ENCODE data around the gene ETFA. TPM values are rescaled to one million over a fixed set of nuclear protein-coding genes. Genes with fewer than 3 reads are reported as not detected.

The ETFA gene
- total RNA-seq, 1 donor from 2014 or later: 117 TPM

DNA sequence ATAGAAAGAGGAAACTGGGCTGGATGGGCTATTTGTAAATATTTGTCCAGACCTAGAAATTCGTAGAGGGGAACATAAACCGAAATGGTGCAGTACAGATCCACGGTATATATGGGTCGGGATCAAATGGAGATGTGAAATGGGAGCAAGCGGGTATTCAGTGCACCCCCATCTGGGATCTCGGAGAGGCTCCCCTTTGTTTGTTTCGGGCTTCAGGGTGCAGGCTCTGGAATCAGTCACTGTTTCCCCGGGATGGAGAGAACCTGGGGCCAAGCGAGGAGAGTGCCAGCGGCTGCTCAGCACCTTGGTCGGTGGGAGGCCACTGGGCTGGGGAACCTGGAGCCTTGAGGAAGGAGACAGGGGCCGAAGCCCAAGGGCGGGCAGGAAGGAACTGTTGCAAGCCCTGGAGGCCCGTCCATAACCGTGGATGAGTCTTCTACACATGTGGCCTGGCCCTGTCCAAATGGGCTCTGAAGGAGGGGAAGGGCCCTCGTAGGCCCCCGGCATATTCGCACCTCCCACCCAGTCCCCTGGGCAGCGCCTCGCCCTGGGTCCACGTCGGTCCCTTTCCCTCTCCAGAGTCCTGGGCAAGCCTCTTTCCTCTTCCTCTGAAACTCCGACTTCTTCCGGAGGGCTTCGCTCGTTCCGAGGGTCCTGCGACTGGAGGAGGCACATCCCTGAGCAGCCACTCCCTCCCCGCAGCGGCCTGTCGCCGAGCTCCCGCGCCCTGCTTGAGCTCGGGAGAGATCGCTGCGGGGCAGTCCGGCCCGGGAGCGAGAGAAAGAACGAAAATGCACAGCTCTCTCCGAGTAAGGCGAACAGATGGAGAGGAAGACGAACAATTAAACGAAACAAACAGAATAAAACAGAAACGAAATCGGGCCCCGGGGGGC is 28.3 kb upstream of the ETFA start:
- no peak for DNase-seq (ENCODE audit: low spot score)
- Mint-ChIP-seq H3K9me3 (ENCODE audit: low read depth) (no peaks in the 10 kb centered on the region), H3K4me1 (ENCODE audit: low read depth) (peaks cover 48% of the 10 kb centered on the region), H3K36me3 (ENCODE audit: low read depth) (peaks cover 3% of the 10 kb centered on the region), H3K4me3 (ENCODE audit: unreplicated experiment) (peak overlapping the region; percentile 69), H3K27me3 (ENCODE audit: low read depth) (peaks cover 74% of the 10 kb centered on the region), H3K27ac (ENCODE audit: unreplicated experiment) (peak overlapping the region; percentile 27)
- TF ChIP-seq, protein P1, sequence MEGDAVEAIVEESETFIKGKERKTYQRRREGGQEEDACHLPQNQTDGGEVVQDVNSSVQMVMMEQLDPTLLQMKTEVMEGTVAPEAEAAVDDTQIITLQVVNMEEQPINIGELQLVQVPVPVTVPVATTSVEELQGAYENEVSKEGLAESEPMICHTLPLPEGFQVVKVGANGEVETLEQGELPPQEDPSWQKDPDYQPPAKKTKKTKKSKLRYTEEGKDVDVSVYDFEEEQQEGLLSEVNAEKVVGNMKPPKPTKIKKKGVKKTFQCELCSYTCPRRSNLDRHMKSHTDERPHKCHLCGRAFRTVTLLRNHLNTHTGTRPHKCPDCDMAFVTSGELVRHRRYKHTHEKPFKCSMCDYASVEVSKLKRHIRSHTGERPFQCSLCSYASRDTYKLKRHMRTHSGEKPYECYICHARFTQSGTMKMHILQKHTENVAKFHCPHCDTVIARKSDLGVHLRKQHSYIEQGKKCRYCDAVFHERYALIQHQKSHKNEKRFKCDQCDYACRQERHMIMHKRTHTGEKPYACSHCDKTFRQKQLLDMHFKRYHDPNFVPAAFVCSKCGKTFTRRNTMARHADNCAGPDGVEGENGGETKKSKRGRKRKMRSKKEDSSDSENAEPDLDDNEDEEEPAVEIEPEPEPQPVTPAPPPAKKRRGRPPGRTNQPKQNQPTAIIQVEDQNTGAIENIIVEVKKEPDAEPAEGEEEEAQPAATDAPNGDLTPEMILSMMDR (IDR thresholded peaks at IDR 0.05): no peak

DNA sequence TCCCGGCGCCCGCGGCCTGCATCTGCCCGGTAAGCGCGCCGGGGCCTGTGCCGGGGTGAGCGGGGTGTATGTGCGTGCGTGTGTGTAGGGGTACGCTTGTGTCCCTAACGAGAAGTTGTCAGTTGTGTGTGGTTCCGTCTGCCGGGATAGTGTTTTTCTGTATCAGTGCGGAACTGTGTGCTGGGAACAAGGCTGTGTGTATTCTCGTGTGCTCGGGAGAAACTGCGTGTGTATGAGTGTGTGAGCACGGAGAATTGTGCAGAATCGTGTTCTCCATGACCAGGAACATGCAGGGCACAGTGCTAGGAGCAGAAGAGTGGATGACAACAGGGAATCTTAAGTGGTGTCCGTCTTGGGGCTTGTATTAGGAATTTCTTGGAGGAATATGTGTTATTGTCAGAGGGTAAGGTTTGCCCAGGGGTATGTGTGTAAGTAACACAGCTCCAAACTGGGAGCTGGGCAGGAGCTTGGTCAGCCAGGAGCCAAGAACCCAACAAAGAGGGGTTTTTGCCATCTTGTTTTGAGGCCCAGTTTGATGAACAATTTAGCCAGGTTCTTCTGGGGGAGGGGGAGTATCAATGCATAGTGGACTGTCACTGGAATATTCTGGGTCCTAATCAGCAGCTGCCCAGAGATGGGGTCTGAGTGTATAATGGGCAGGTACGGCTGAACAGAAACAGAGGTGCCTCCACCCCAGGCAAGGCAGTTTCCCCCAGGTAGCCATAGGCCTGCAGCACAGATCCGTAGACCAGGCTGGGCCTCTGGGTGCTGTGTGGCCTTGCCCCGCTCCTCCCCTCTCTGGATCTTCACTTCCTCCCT is 27.4 kb upstream of the ETFA start:
- Mint-ChIP-seq H3K4me3 (ENCODE audit: unreplicated experiment) (peak overlapping the region; percentile 40), H3K27me3 (ENCODE audit: low read depth) (peaks cover 74% of the 10 kb centered on the region), H3K27ac (ENCODE audit: unreplicated experiment) (no peak overlapping the region), H3K4me1 (ENCODE audit: low read depth) (peaks cover 48% of the 10 kb centered on the region), H3K9me3 (ENCODE audit: low read depth) (no peaks in the 10 kb centered on the region), H3K36me3 (ENCODE audit: low read depth) (peaks cover 6% of the 10 kb centered on the region)
- TF ChIP-seq, protein P1 (IDR thresholded peaks at IDR 0.05): no peak
- DNase-seq (ENCODE audit: low spot score): no peak

DNA sequence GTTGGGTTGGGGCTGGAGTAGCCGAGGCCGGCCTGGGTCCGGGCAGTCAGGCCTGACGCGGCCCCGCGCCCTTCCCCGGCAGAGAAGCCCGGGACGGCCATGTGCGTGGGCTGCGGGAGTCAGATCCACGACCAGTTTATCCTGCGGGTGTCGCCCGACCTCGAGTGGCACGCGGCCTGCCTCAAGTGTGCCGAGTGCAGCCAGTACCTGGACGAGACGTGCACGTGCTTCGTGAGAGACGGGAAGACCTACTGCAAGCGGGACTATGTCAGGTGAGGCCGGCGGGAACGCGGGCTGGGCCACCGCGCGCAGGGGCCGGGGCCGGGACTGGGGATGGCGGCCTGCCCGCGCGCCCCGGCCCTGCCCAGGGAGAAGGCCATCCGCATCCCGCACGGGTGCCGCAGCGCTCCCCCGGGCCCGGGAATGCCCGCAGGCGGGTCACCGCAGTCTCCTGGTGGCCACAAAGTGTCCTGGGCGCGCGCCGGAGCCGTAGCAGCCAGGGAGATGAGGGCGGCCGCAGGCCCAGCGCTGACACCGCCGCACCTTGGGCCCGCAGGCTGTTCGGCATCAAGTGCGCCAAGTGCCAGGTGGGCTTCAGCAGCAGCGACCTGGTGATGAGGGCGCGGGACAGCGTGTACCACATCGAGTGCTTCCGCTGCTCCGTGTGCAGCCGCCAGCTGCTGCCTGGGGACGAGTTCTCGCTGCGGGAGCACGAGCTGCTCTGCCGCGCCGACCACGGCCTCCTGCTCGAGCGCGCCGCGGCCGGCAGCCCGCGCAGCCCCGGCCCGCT is 26.6 kb upstream of the ETFA start:
- no peak overlapping the region for H3K4me3 Mint-ChIP-seq (ENCODE audit: unreplicated experiment)
- DNase-seq (ENCODE audit: low spot score): no peak
- peaks cover 6% of the 10 kb centered on the region for H3K36me3 Mint-ChIP-seq (ENCODE audit: low read depth)
- H3K27ac Mint-ChIP-seq (ENCODE audit: unreplicated experiment): no peak overlapping the region
- H3K27me3 Mint-ChIP-seq (ENCODE audit: low read depth): peaks cover 69% of the 10 kb centered on the region
- no peaks in the 10 kb centered on the region for H3K9me3 Mint-ChIP-seq (ENCODE audit: low read depth)
- TF ChIP-seq, protein P1 (IDR thresholded peaks at IDR 0.05): no peak
- H3K4me1 Mint-ChIP-seq (ENCODE audit: low read depth): peaks cover 48% of the 10 kb centered on the region

DNA sequence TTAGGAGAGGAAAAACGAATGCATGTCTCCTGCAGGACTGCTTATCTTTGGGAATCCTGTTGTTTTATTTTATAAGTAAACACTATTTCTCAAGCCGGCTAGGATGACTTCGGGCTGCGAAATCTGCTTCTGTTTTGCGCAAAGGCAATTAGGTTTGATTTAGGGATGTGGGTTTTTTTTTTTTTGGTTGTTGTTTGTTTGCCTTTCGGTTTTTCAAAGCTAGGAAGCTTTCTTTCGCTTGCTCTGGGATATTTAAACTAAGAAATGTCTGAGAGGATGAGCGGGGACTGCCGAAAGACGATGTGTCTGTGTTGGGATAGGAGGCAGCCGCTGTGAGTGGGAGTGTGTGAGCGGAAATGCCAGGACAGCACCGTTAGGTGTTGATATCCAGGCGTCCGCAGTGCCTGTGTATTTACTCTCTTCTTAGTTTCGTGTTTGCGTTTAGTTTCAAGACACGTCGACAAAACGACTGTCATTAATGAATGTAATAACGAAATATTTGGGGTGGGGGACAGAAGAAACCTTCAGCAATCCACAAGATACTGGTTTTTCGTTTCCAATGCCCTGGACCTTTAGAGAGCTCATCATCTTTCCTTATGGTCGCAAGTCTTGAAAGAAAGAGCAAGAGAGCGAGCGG is 25.9 kb upstream of the ETFA start:
- peaks cover 71% of the 10 kb centered on the region for H3K27me3 Mint-ChIP-seq (ENCODE audit: low read depth)
- TF ChIP-seq, protein P1 (IDR thresholded peaks at IDR 0.05): no peak
- H3K36me3 Mint-ChIP-seq (ENCODE audit: low read depth): peaks cover 6% of the 10 kb centered on the region
- H3K4me1 Mint-ChIP-seq (ENCODE audit: low read depth): peaks cover 47% of the 10 kb centered on the region
- H3K27ac Mint-ChIP-seq (ENCODE audit: unreplicated experiment): no peak overlapping the region
- no peak for DNase-seq (ENCODE audit: low spot score)
- H3K9me3 Mint-ChIP-seq (ENCODE audit: low read depth): no peaks in the 10 kb centered on the region
- H3K4me3 Mint-ChIP-seq (ENCODE audit: unreplicated experiment): peak overlapping the region; percentile 58

All from chondrocyte (in vitro differentiated cells).